NCI-H446 (cell line): ENCODE results near the gene MBD2.
A peak's percentile ranks its signal among the peaks of the same experiment; 100 is the strongest.
"Not testable (repeated sequence)": the region's sequence is repeated elsewhere in the genome, so short reads cannot be mapped to it uniquely, and the experiment has no call there.

ENCODE experiments used
- DNase-seq, 2 experiments: peaks; one replicate each; lab custom pipeline; 2025; lab: John Stamatoyannopoulos, UW

Gene MBD2

DNA sequence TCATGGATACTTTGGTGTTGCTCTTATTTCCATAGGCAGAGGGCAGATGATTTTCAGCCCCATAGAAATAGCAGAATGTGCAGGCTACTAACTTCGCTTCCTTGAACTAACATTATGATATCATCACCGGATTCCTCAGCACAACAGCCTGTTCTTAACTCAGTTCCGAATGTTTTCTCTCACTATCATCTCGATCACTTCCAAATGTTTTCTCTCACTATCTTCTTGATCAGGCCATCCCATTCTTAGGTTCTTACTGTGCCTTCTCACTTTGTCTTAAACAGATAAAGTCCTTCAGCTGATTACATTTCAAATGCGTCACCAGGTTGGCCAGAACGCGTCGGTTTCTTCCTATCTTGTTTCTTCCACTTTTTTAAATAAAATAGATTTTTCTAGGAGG is 11.4 kb upstream of the MBD2 start:
- no peak for DNase-seq

DNA sequence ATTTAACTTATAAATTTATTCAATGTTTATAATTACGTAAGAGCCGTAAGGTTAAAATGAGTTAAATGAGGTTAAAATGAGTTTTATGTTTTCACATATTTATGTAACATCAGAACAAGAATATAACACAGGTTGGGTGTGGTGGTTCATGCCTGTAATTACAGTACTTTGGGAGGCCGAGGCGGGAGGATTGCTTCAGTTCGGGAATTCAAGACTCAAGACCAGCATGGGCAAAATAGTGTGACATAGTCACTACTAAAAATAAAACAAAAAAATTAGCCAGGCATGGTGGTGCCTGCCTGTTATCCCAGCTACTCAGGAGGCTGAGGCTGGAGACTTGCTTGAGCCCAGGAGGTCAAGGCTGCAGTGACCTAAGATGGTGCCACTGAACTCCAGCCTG is 9.3 kb upstream of the MBD2 start:
- no peak for DNase-seq

DNA sequence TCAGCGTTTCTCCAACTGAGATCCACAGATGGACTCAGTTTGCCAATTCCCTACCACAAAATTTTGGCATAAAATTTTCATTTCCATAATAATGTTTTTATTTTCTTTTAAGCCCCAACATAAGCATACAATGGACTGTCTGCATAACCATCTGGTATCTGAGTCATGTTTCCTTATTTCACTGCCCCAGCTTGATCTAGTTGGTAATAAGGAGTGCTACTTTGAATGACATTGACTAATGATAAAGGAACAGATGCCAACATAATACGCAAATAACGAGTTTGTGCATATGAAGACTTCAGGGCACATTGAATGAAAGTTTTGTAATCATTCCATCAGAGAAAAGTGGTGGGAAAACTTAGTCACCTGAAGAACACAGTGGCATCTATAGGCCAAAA is 8.8 kb upstream of the MBD2 start:
- DNase-seq = peak in 1 of 2 experiments; percentile 49

DNA sequence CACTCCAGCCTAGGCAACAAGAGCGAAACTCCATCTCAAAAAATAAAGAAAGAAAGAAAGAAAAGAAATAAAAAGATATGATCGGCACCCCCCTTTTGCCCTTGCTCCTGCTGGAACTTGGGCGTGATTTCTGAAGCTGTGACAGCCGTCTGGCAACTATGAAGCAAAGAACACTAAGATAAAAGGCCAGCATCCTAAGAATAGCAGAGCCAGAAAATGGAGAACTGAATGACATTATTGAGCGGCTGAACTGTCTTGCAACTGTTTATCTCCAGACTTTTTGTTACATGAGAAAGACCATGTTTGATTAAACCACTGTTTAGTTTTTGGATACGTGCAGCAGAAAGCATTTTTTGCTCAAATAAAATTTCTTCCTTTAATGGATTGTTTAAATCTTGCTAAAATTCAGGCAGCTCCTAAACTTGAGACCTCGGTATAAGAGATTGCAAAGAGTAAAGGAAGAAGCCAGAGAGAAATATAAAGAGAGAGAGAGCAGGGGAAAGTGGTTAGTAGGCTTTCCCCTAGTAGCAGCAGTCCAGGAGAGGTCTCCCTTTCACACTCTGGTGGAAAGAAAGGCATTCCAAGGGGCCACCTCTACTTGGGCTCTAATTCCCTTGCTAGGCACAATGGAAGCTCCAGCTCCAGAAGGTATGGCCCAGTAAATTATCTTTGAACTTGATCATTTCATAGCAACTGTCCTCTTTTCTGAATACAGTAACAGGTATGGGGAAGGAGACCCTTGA is 8.2 kb upstream of the MBD2 start:
- no peak for DNase-seq

GRCh38 chr18:54229421-54230059 is 5.1 kb upstream of the MBD2 start:
- DNase-seq = no peak

- no peak for DNase-seq
These were observed 3.9 kb upstream of the MBD2 start for GRCh38 chr18:54228364-54228763.

DNA sequence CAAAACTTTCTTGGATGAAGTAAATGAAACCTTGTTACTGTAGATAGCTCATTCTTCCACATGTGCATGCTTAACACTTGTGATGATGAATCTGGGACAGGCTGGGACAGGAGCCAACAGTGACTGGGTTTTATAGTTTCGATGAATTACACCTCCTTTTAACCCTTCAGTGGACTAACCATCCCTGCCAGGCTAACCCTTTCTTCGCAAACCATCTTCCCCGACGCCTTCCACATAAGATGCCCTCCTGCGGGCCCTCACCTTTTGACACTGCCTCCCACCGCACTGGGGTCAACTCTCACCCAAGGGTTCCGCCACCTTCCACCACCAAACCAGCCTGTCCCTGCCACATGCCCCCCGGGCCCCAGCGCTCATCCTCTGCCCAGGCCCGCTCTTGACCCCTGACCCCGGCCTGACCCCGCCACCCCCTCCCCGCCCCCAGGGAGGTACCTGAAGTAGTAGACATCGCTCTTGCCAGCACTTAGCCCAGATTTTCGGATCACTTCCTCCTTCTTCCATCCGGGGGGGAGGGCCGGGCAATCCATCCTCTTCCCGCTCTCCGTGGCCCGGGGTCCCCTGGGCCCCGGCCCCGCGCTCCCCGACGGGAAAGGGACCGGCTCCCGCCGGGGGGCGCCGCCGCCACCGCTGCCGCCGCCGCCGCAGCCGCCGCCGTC is 764 bp downstream of the MBD2 start:
- peak; percentile 39 to 71 for DNase-seq

DNA sequence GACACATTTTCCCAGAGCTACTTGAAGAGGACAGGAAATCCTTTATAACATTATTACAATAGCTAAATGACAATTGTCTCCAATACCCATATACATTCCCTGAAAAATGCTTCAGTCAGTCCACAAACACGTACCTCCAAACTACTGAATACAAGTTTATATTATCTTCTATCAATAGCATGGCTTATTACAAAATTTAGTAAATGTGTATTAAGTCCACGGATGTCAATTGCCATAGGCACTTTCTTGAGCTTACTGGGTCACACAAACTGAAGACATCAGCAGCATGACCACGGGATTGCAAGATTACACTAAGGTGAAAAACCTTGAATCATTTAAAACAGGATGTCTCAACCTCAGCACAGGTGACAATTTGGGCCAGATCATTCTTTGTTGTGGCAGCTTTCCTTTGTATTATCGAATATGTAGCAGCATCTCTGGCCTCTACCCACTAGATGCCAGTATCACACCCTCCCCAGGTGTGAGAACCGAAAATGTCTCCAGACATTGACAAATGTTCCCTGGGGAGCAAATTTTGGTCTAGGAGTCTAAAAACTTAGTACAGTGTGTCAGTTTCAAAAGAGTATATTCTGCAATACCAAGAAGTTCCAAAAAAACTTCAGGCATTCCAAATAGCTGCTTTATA is 1.4 kb downstream of the MBD2 start:
- DNase-seq = no peak

DNA sequence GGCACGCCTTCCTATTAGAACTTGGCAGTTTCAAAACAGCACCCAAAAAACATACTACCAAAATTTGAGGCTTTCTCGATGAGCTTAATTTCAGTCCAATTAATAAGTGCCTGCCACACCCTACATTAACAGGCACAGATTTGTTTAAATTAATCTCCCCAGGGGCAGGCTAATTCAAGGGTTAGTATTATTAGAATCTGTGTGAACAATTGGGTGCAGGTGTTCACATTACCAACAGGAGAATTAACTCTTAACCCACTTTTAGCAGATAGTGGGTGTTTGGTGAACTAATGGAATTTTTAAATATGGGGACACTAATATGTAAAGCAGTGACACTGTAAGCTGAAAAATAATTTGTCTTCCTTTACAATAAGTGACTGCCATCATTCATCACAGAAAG is 4.1 kb downstream of the MBD2 start:
- DNase-seq = no peak

DNA sequence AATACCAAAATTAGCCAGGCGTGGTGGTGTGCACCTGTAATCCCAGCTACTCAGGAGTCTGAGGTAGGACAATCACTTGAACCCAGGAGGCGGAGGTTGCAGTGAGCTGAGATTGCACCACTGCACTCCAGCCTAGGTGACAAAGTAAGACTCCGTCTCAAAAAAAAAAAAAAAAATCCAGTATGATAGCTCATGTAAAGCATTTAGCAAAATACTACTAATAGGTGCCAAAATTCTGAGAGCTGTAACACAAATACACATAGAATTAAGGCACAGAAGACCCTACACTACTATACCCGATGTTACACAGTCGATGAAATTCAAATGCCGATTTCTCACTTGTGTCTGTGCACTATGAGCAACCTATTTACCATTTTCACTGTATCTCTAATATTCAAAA is 5.7 kb downstream of the MBD2 start:
- not testable (repeated sequence) for DNase-seq

DNA sequence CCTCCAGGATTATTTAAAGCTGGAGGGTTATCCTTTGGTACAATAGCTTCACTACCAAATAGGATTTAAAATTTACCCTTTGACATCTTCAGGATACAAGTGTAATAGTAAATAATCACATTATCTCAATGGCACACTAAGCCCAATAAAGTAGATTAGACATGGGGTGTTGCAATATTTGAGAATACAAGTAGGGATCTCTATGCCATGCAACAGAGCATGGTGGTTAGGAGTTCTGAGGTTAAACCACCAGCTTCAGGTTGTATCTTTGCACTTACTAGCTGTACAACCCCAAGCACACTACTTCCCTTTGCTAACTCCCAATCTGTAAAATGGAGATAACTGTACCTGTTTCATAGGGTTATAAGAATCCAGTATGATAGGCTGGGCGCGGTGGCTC is 6.2 kb downstream of the MBD2 start:
- no peak for DNase-seq

DNA sequence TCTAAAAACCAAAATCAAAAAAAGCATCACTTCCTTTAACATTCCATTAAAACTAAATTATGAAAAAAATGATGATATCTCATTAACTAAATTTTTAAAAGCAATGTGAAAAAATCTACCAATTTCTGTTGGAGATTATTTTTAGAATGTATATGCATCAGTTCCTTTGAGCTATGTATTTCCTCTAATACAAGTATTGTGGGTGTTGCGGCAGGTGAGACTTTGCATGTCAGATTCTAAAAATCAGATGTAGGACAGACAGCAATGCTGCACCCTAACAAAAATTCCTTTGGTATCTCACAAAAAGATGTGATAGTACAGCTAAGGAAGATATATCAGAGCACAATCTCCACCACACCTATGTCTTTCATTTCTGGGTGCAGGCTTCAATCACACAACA is 6.8 kb downstream of the MBD2 start:
- no peak for DNase-seq

DNA sequence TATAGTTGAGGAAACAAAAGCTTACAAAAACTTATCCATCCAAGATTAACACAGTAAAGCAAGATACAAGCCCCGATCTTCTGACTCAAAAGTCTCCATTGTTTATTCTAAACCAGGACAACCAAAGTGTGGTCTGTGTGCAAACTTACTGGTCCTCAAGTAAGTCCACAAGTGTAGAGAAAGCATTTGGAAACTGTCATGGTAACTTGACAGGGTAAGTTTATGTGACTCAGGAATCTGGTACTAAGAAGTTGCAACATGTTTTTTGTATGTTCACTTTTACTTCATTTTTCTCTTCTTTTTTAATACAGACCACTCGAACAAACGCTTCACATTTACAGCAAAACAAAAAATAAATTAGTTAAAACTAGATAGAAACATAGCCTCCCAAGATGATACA is 9.4 kb downstream of the MBD2 start:
- DNase-seq = no peak

GRCh38 chr18:54210463-54210862 is 14.0 kb downstream of the MBD2 start:
- no peak for DNase-seq

DNA sequence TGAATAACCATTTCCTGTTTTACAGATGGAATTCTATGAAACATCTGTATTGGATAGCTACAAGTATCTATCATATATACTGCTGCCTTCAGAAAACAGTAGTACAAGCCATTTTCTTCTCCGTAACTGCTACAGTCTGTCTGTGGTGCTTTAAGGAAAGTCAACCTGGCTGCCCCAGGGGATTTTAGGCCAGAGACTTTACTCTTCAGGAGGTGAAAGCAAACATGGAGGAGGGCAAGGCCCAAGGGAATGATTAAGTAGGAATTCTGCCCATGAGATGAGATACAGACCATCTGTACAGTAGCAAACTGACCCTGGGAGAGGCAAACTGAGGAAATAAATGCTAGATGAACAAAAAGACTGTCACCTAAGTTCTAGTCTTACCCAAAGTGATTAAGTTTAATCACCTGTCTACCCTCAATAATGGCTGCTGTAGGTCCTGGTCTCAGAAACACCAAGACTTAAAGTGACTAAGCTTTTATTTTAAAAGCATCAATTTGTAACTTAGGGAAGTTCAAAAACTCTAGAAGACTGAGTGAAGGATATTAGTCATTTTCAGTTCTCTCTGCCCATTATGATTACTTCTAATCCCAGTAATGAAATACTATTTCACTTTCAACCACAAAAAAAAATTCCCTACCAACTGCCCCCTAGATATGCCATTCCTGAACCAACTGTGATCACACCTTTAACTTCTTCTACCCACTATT is 14.8 kb downstream of the MBD2 start:
- DNase-seq = no peak

DNA sequence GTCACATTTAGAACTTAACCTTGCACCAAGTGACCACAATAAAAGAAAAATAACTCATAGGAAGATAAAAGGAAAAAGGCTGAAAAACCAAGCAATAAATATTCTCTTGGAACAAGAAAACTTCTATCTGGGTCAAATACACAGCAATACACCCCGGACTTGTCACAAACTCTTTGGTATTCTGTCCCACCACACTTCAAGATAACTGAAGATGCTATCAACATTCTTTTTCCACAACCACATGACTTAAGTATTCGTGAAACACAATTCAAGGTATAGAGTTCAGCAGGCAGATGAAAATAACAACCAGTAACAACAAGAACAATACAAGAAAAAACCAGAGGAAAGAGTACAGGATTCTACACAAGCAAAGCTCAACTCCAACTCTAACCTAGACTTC is 18.0 kb downstream of the MBD2 start:
- DNase-seq = no peak

DNA sequence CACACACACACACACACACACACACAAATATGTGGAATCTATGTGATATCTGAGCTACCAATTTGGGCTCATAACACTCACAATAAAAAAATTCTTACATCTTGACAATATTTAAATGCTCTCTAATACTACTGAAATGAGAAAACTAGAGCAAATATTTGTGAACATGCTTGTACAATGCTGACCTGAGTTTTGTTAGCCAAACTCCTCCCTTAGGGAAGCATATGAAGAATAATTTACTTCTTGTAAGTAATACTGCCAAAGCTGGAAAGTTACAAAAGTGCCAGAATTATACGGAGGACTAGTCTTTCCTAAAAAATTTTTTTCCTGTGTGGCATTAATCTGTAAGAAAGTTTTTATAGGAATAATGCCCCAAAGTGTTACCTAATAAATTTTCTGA is 18.5 kb downstream of the MBD2 start:
- no peak for DNase-seq

DNA sequence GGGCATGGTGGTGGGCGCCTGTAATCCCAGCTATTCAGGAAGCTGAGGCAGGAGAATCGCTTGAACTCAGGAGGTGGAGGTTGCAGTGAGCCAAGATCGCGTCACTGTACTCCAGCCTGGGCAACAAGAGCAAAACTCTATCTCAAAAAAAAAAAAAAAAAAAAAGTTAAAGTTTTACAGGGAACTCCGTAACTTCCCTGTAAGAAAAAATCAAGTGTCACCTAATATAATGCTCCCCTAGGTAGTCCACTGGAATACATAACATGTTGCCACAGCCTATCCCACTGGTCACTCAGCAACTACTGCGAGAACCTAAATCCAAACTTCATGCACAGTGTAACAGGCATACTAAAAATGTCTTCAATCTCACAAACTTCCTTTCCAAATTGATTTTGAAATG is 19.0 kb downstream of the MBD2 start:
- not testable (repeated sequence) for DNase-seq

DNA sequence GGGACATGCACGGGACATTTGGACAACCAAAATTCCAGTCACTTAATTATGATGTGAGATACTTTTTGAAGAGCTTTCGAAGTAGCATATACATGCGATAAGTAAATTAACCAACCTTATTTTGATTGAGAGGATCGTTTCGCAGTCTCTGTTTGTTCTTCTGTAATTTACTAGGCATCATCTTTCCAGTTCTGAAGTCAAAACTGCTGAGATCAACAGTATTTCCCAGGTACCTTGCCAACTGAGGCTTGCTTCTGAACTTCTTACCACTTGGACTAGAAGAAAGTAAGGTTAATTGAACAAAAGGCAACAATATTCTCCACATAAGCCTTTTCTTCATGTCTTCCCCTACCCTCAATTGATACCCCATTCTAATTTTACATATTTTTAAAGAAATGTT is 19.6 kb downstream of the MBD2 start:
- DNase-seq = no peak

DNA sequence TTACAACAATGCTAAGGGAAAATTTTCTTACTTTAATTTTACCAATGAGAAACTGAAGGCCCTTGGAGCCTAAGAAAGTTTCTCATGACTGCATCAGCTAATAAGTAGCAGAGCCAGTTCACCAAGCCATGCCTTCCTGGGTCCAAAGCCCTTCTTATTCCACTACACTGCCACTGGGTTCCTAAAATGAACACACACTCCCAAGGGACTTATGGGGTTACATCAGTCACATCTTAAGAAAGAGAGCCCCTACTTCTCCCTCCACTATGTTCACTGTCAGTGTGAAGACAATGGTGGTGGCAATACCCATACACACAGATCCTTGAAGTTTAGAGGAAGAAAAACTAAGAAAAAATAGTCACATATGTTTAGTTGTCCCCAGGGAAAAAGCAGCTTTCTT is 20.6 kb downstream of the MBD2 start:
- no peak for DNase-seq

DNA sequence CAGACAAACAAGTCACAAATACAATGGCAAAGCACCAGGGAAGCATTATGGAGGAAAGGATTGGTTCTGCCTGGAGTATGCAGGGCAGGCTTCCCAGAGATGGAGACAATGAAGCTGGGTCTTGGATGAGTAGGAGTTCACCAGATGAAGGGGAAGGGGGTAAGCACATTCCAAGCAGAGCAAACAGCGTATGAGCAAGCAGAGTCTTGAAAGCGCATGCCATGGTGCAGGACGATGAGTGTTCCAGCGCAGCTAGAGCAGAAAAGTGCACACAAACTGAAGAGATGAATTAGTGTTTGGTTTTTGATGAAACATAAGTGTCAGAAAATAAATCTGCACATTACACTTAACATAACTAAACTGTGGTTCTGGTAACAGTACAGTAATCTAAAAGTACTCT is 21.6 kb downstream of the MBD2 start:
- no peak for DNase-seq

- DNase-seq = no peak
These were observed 26.6 kb downstream of the MBD2 start for GRCh38 chr18:54197747-54198411.
